ENCODE measurements around the gene TOMM20L.
A peak's percentile ranks its signal among the peaks of the same experiment; 100 is the strongest.

Gene TOMM20L

GRCh38 chr14:58427281-58428117, 31.8 kb downstream of the TOMM20L start, which contains the start of the genes KIAA0586 and TIMM9:
KIAA0586 (plus strand) TSS chr14:58427719; CDS start chr14:58428265, 546 bp downstream.
TIMM9 (minus strand) TSS chr14:58427531; CDS start chr14:58411945, 15,586 bp downstream.
- H3K4me3 ChIP-seq (ENCODE audit: low read length): peak within 1 kb of the TSS; percentile 91
- DNase-seq (ENCODE audit: low read depth): peak; percentile 99
- no peak for TF ChIP-seq CTCF (IDR thresholded peaks at IDR 0.05; ENCODE audit: insufficient read depth, low read depth, low read length, missing control alignments)

- TF ChIP-seq CTCF (IDR thresholded peaks at IDR 0.05; ENCODE audit: insufficient read depth, low read depth, low read length, missing control alignments): no peak
- peak overlapping the region; percentile 91 for H3K4me3 ChIP-seq (ENCODE audit: low read length)
- peak; percentile 68 for DNase-seq (ENCODE audit: low read depth)
Measured at GRCh38 chr14:58428118-58428683, 32.5 kb downstream of the TOMM20L start.

GRCh38 chr14:58430156-58430555, 34.4 kb downstream of the TOMM20L start:
- no peak for TF ChIP-seq CTCF (IDR thresholded peaks at IDR 0.05; ENCODE audit: insufficient read depth, low read depth, low read length, missing control alignments)
- H3K4me3 ChIP-seq (ENCODE audit: low read length): no peak overlapping the region
- peak; percentile 92 for DNase-seq (ENCODE audit: low read depth)

- DNase-seq (ENCODE audit: low read depth): no peak
Measured at GRCh38 chr14:58439476-58439875, 43.7 kb downstream of the TOMM20L start.

GRCh38 chr14:58444627-58445026, 48.9 kb downstream of the TOMM20L start:
- no peak for DNase-seq (ENCODE audit: low read depth)
- no peak for TF ChIP-seq CTCF (IDR thresholded peaks at IDR 0.05; ENCODE audit: insufficient read depth, low read depth, low read length, missing control alignments)

More at GRCh38 chr14:58439476-58439875, 43.7 kb downstream of the TOMM20L start:
- TF ChIP-seq CTCF (IDR thresholded peaks at IDR 0.05; ENCODE audit: insufficient read depth, low read depth, low read length, missing control alignments): no peak
- no peak overlapping the region for H3K4me3 ChIP-seq (ENCODE audit: low read length)

GRCh38 chr14:58455593-58456265, 60.0 kb downstream of the TOMM20L start:
- no peak overlapping the region for H3K4me3 ChIP-seq (ENCODE audit: low read length)
- no peak for TF ChIP-seq CTCF (IDR thresholded peaks at IDR 0.05; ENCODE audit: insufficient read depth, low read depth, low read length, missing control alignments)
- peak; percentile 90 for DNase-seq (ENCODE audit: low read depth)

More at GRCh38 chr14:58444627-58445026, 48.9 kb downstream of the TOMM20L start:
- H3K4me3 ChIP-seq (ENCODE audit: low read length): no peak overlapping the region
